ENCODE results near the gene DPCD.
"Not testable (repeated sequence)": the region's sequence is repeated elsewhere in the genome, so short reads cannot be mapped to it uniquely, and the experiment has no call there.

The DPCD gene

GRCh38 chr10:101624526-101625102, 36.5 kb downstream of the DPCD start:
- DNase-seq, result no peak

GRCh38 chr10:101625821-101626412, 37.8 kb downstream of the DPCD start:
- no peak for DNase-seq

DNA sequence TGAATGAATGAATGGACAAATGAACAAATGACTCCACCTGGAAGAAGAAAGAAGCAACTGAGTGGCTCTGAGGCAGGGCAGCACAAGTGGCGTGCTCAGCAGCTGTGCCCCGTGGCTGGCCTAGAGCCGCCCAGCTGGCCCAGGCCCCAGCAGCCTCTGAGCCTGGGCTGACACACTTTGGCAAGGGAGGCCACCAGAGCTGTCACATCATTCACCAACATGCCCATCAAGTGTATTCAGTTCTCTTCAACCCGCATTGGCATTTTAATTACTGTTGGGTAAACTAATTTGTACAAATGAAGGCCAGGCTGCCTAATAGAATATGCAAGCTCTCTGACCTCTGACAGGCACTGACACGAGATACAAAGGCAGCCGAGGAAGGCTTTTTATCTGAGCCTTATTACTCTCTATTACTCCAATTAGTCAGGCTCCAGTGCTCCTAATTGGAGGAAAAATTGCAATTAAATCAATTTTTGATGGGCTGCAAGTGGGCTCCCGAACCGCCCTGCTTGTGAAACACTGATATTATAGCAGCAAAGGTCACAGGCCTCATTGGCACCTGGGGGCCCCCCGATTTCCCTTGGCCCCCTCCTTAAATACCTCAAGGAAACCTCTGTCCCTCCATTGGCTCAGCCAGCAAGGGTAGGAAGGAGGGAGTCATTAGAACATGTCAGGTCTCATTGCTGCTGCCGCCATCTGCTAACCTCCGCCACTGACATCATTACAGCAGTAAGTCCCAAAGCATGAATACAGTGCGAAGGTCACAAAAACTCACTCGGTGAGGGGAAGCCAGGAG, 41.9 kb downstream of the DPCD start:
- DNase-seq, result no peak

DNA sequence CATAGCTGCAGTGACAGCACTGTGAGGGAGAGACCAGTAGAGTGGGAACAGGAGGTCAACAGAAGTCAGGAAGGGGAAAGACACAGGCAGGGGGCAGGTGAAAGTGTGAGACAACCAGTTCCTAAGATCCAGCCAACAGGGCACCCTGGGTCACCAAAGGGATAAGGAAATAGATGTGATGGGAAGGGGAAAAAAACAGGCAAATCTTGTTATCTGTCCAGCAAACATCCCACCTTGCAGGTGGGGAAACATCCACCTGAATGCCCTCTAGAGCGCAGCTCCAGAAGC, 42.5 kb downstream of the DPCD start:
- DNase-seq, result no peak

- no peak for DNase-seq
Measured at GRCh38 chr10:101631821-101632475, 43.8 kb downstream of the DPCD start.

GRCh38 chr10:101633510-101633909, 45.4 kb downstream of the DPCD start:
- not testable (repeated sequence) for DNase-seq

DNA sequence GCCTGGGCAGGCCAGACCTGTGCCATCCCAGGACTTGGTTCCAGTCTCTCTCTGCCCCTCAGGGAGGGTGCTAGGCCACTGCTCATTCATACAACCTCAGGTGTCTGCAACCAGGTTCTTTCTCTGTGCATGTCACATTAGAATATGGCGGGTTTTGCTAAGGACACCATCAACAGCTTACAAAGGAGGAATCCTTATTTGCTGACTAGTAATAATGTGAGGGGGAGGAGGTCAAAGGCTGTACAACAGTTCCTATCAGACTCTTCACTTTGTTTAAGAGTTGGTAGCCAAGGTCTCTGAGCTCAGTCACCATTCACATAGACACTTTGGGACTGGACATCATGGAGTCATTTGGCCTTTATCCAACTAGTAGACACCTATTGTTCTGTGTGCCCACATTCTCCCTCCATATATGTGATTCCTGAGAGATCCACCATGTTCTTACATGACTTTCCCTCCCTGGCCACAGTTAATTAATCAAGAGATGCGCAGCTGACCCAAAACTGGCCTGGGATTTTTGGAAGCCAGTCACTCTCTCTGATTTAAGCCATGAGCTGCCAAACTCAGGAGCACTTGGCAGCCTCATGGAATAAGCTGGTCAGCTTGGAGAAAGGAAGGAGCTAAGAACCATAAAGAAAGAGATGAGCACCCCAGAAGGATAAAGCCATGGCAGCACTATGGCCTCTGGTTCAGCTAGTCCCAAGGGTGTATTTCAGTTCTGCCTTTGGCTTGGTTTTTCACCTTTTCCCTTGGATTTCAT, 51.2 kb downstream of the DPCD start:
- DNase-seq, result no peak

- DNase-seq, result peak; percentile 27 to 50
Measured at GRCh38 chr10:101643546-101643945, 55.4 kb downstream of the DPCD start.

GRCh38 chr10:101644002-101644401, 55.9 kb downstream of the DPCD start:
- DNase-seq, result peak; percentile 61 to 84

DNA sequence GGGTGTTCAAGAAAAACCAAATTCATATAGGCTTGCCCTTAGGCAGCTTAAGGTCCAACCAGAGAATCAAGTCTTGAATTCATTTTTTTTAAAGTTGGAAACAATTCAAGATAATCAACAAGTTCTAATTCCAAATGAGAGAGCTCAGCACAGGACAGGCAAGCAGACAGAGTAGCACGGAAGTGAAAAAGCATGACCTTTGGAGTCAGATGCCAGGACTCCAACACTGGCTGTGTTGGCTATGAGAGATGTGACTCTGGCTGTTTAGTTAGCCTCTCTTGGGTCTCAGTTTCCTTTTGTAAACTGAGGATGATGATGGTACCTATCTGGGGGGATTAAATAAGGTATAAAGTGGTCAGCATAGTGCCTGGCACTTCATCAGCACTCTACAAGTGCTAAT, 57.5 kb downstream of the DPCD start:
- no peak for DNase-seq

GRCh38 chr10:101646364-101646763, 58.2 kb downstream of the DPCD start:
- no peak for DNase-seq

- no peak for DNase-seq
Measured at GRCh38 chr10:101647255-101647654, 59.1 kb downstream of the DPCD start.

DNA sequence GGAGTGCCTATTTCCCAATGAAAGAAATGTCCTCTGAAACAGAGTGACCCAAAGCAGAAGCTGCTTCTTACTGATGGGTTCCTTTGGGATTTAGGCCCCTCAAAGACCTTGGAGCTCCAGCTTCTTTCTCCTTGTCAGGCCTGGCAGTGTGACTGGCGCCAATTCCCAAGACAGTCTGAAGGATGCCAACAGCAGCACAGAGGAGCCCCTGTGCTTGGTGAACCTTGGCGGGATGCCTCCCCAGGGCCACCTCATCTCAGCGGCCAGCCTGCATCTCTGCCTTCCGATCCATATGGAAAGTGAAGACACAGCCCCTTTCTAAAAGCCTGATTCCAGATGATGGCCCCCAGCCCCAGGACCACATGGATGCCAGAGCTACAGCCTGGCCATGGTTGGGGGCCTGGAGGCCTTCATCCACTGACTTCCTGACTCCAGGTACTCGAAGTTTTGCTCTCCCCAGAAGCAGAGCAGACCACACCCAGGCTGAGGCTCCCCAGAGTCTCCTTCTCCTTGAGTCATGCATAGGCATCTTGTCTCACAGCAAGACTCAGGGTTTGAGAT, 61.5 kb downstream of the DPCD start:
- DNase-seq, result no peak

DNA sequence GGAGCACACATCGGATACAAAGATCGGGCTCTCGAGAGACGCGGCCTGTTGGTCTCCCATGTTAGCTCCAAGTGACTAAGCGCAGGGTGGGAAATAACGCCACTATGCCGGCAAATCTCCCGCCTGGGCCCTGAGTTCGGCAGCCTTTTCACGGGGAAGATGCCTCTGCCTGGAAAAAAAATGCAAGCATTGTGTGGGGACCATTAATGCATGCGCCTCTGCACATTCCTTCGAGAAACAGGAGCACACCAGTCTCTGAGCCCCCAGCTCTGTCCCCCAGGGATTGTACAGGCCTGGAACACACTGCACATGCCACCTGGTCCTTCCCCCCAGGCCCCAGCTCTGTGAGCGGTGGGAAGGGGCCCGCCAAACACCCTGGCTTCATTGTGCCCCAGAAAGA, 62.7 kb downstream of the DPCD start:
- DNase-seq, result no peak

- DNase-seq, result no peak
Measured at GRCh38 chr10:101651336-101651735, 63.2 kb downstream of the DPCD start.

- no peak for DNase-seq
Measured at GRCh38 chr10:101653536-101653935, 65.4 kb downstream of the DPCD start.

- DNase-seq, result no peak
Measured at GRCh38 chr10:101655570-101655969, 67.4 kb downstream of the DPCD start.

DNA sequence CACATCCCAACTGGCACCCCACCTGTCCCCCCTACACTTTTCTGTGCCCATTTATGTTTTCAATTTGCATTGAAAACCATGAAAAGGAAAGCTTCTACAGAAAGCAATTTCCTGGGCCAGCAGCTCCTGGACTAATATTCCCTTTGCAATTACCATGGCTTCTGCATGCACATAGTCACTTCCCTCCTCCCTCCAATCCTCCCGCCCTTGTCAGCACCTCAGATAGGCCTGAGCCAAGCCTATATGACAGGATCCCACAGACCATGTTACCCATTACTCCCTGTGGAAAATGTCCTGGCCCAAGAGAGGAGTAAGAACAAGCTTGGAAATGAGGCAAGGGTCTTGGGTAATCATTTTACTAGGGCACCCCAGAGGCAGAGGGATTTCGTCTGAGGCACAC, 68.8 kb downstream of the DPCD start:
- no peak for DNase-seq

- no peak for DNase-seq
Measured at GRCh38 chr10:101658975-101659374, 70.9 kb downstream of the DPCD start.

Measured in NCI-H2081 (cell line).